Left lung (tissue), 10 donors: ENCODE measurements around the gene MAPKAPK3. TPM values are rescaled to one million over a fixed set of nuclear protein-coding genes. Genes with fewer than 3 reads are reported as not detected.

ENCODE experiments used
- ATAC-seq: fragments of 200-7000 bp; cut with Tn5 transposase; one replicate; pipeline ENCODE4 v1.9.1; 2020; ENCODE audit warnings: moderate library complexity
- DNase-seq, 4 donors: peaks; one replicate each; pipeline ENCODE4 v3.0.0-alpha.2; 2013 to 2020
- H3K27ac ChIP-seq, 2 donors: fragments of 200-600 bp; sonication (generic) in 1 of 2; one replicate each; pipeline versions ENCODE4 v1.5.0 to v1.8.0; 2020 to 2021
- H3K27me3 ChIP-seq, 2 donors: fragments of 200-600 bp; sonication (generic) in 1 of 2; one replicate each; pipeline versions ENCODE4 v1.5.0 to v1.8.0; 2020 to 2021
- H3K36me3 ChIP-seq, 2 donors: fragments of 200-600 bp; sonication (generic) in 1 of 2; one replicate each; pipeline versions ENCODE4 v1.5.0 to v1.8.0; 2020 to 2021
- H3K4me1 ChIP-seq, 2 donors: fragments of 200-600 bp; one replicate each; pipeline ENCODE4 v1.8.0; 2021
- H3K4me3 ChIP-seq, 2 donors: fragments of 200-600 bp; sonication (generic) in 1 of 2; one replicate each; pipeline versions ENCODE4 v1.5.0 to v1.8.0; 2020 to 2021; ENCODE audit warnings: mild to moderate bottlenecking in 1 of 2
- H3K9me3 ChIP-seq, 2 donors: fragments of 200-600 bp; sonication (generic) in 1 of 2; one replicate each; pipeline versions ENCODE4 v1.5.0 to v1.8.0; 2020 to 2021
- CTCF ChIP-seq, 2 donors: fragments of 200-600 bp; sonication (generic) in 1 of 2; IDR thresholded peaks; one replicate each; pipeline versions ENCODE4 v1.5.0 to v1.8.0; 2021; ENCODE audit warnings: antibody characterized with exemption in 2 of 2
- intact Hi-C, 2 donors: fragments of 100-400 bp; cut with DNase I; formaldehyde crosslinking; loops; one replicate each; pipeline versions ENCODE4 v1.11.2 to v1.14.2; 2022
- polyA plus RNA-seq, 6 donors: library from polyadenylated mRNA; unstranded; fragments of 120-200 nt; gene quantifications; one replicate each; pipeline ENCODE4 v1.2.1, GENCODE V29; 2013; ENCODE audit not compliant: insufficient read length in 6 of 6
- total RNA-seq, 2 donors: library from RNA; stranded (reverse); fragmentation: NEBNext Ultra II Directional; extraction: Animal tissue kit (Norgen Biotek cat#: 25700); gene quantifications; one replicate each; pipeline ENCODE4 v1.2.1, GENCODE V29; 2021
- donor health status: DM: no; HTN: yes; CAD: no.
- donor health status: DM: no; HTN: no; CAD: no.

MAPKAPK3 gene
- total and polyA plus RNA-seq, 8 donors = 34.1 to 118 (median 37.0) TPM

DNA sequence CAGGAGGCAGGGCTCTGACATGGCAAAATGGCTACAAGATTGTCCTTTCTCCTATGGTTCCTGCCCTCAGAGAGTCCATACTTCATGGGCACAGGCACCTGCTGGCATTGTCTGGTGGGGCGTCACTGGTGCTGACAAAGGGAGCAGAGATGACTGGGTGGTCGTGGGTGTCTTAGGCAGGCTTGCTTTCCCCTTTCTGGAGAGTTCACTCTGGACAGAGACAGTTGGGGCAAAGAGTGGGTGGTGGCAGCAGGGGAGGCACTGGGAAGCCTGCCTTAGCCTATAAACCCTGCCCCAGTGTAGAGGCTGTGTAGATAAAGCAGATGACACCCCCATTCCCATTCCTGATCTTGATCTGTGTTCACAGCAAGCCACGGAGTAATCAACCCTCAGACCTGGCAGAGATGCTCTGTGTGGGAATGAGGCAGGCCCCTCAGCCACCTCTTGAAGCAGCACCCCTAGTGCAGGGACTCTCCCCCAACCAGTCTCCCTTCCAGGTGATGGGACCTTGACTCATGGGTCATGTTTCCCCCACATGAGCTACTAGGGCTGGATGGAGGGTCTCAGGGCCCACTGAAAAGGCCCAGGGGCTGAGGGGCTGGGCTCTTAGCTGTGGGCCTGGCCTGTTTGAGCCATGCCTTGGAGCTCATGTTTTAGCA is 37.1 kb downstream of the MAPKAPK3 start:
- ATAC-seq (no peak), DNase-seq (no peak)
- no peaks in the 10 kb centered on the region for H3K9me3 ChIP-seq
- H3K4me3 ChIP-seq = no peak overlapping the region
- intact Hi-C loops = no loop called here
- H3K27me3 ChIP-seq = no peaks in the 10 kb centered on the region
- no peak for TF ChIP-seq CTCF (IDR thresholded peaks at IDR 0.05)
- H3K36me3 ChIP-seq = peaks cover 0 to 15% of the 10 kb centered on the region in 2 donors
- no peaks in the 10 kb centered on the region for H3K4me1 ChIP-seq
- no peak overlapping the region for H3K27ac ChIP-seq

DNA sequence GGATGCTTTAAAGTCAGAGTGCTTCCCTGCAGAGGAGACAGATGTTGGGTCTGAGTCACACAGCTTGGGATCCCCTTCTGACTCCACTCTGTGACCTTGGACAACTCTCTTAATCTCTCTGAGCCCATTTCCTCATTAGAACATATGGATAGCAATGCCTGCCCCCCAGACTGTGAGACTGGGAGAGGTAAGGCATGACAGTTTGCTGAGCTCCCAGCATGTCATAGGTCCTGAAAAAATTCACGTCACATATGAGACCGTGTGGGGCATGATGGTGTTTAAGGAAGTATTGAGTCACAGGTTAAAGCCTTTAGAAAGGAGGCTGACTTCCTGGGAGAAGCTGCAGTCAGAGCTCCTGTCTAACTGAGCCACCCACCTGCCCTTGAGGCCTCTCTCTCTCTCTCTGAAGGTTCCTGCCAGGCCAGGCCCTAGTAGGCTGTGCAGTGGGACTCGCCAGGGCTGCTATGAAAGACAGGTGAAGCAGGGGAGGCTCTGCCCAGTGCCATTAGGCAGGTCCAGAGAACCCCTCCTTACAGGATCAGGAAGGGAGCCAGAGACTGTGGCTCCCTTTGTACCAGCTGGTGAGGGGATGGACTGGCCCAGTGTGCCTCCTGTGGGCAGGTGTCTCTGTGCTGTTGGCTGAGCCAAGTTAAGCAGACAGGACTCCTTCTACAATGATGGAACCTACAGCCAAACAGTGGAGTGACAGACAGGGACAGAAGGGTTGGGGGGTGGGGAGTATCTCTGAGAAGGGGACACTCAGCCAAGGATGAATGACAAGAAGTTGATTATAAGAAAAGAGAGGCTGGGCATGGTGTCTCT is 38.3 kb downstream of the MAPKAPK3 start:
- intact Hi-C loops = no loop called here
- Histone ChIP-seq H3K4me3 (no peak overlapping the region), H3K9me3 (no peaks in the 10 kb centered on the region), H3K36me3 (peaks cover 0 to 4% of the 10 kb centered on the region in 2 donors), H3K27ac (no peak overlapping the region), H3K27me3 (no peaks in the 10 kb centered on the region), H3K4me1 (no peaks in the 10 kb centered on the region)
- DNase-seq = no peak
- no peak for TF ChIP-seq CTCF (IDR thresholded peaks at IDR 0.05)
- ATAC-seq = no peak

DNA sequence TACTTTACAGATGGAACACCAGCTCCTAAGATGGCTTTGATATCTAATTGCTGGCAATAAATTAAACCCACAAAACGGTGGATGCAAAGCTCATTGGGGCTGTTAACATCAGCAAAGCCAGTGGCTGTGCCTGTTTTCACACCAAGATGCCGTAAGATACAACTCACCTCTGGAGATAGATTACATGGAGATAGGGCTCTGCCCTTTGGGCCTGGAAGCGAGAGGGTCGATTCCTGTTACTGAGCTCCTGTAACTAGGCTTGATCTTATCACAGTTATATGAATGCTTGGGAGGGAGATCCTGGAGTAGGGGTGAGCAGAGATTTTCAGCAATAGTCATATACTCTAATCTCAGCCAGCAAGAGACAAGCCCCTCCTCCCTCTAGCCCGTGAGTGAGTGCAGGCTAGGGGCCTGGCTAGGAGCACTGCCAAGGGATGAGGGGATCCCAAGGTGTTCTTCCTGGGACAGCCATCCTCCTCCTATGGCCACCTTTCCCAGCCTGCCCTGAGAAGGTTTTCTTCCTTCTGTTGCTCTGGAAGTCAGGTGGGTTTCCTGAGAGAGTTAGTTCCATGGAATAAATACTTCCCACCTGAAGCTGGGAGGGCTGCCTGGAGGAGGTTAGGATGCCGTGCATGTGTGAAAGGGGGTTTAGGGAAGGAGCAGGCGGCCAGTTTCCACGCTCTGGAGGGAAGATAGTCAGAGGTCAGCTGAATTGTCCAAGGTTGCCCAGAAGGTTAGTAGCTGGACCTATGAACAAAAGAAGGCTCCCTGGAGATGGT is 39.7 kb downstream of the MAPKAPK3 start:
- H3K4me3 ChIP-seq = no peak overlapping the region
- no peaks in the 10 kb centered on the region for H3K4me1 ChIP-seq
- H3K36me3 ChIP-seq = no peaks in the 10 kb centered on the region
- TF ChIP-seq CTCF (IDR thresholded peaks at IDR 0.05) = no peak
- H3K9me3 ChIP-seq = no peaks in the 10 kb centered on the region
- ATAC-seq (no peak), DNase-seq (peak in 1 of 4 donors; percentile 13)
- intact Hi-C loops = no loop called here
- no peak overlapping the region for H3K27ac ChIP-seq
- no peaks in the 10 kb centered on the region for H3K27me3 ChIP-seq

DNA sequence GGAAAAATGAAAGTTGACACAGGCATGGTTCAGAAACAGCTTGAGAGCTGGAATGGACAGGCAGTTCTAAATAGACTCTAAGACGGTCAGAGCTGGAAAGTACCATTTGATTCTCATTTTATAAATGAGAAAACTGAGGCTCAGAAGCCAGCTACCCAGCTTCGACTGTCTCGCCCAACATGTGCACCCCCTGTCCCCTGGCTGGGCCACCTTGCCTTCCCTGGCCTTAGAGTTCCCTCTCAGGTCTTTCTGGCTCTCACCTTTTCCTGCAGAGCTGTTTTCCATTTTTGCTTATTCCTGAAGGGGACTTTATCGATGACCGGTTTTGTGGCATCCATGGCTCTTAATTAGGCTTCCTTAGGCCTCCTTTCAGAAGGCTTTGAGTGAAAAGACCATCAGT is 40.5 kb downstream of the MAPKAPK3 start:
- Histone ChIP-seq H3K4me3 (no peak overlapping the region), H3K36me3 (no peaks in the 10 kb centered on the region), H3K27ac (no peak overlapping the region), H3K27me3 (no peaks in the 10 kb centered on the region), H3K9me3 (no peaks in the 10 kb centered on the region), H3K4me1 (peaks cover 0 to under 1% of the 10 kb centered on the region in 2 donors)
- DNase-seq (peak in 1 of 4 donors; percentile 5), ATAC-seq (no peak)
- no peak for TF ChIP-seq CTCF (IDR thresholded peaks at IDR 0.05)
- intact Hi-C loops = no loop called here

- H3K9me3 ChIP-seq = no peaks in the 10 kb centered on the region
- no peak overlapping the region for H3K4me3 ChIP-seq
- peaks cover under 1 to 4% of the 10 kb centered on the region in 2 donors for H3K4me1 ChIP-seq
- no peaks in the 10 kb centered on the region for H3K36me3 ChIP-seq
- no peaks in the 10 kb centered on the region for H3K27me3 ChIP-seq
- intact Hi-C loops = no loop called here
- DNase-seq (peak in 1 of 4 donors; percentile 2), ATAC-seq (no peak)
- TF ChIP-seq CTCF (IDR thresholded peaks at IDR 0.05) = no peak
- H3K27ac ChIP-seq = no peak overlapping the region
These were observed 40.9 kb downstream of the MAPKAPK3 start for GRCh38 chr3:50657816-50658215.
